Neuron (in vitro differentiated cells): ENCODE results near the gene MGST3.
A peak's percentile ranks its signal among the peaks of the same experiment; 100 is the strongest.
"Not testable (repeated sequence)": the region's sequence is repeated elsewhere in the genome, so short reads cannot be mapped to it uniquely, and the experiment has no call there.

Experiments
- H2AFZ ChIP-seq: one replicate; pipeline ENCODE4 v1.6.1; 2013; ENCODE audit warnings: low read depth, mild to moderate bottlenecking, inconsistent platforms, low read length, moderate library complexity
- H3K27me3 ChIP-seq: one replicate; pipeline ENCODE4 v1.6.1; 2013; ENCODE audit warnings: low read length; ENCODE audit not compliant: insufficient read depth
- H3K36me3 ChIP-seq: one replicate; pipeline ENCODE4 v1.6.1; 2013; ENCODE audit warnings: low read length; ENCODE audit not compliant: insufficient read depth
- H3K4me1 ChIP-seq: one replicate; pipeline ENCODE4 v1.6.1; 2013; ENCODE audit warnings: low read length; ENCODE audit not compliant: insufficient read depth
- H3K4me3 ChIP-seq: 2 replicates; pipeline ENCODE4 v1.5.1; 2013; ENCODE audit warnings: mild to moderate bottlenecking, low read length, moderate library complexity
- H3K9me3 ChIP-seq: one replicate; pipeline ENCODE4 v1.6.1; 2013; ENCODE audit warnings: low read length

MGST3 gene

DNA sequence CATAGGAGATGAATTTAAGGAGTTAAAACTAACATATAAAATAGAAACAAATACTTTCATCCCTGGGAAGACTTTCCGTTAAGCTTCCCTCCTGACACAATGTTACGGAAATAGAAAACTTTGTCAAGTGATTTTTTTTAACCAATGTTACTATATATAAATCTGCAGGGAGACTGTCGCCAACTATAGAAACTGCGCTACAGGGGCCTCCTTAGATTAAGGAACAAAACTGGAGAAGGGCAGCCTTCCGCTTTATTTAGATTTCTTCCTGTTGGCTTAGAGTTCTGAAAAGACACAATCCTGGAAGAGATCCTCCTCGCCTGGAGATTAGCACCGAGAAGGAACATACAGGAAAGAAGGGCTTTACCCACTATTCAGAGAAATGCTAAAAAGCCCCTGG is 1.5 kb downstream of the MGST3 start:
- Histone ChIP-seq H3K4me1 (peaks cover 21% of the 10 kb centered on the region), H3K9me3 (no peaks in the 10 kb centered on the region), H3K27me3 (no peaks in the 10 kb centered on the region), H2AFZ (no peak overlapping the region), H3K4me3 (peak overlapping the region; percentile 80), H3K36me3 (no peaks in the 10 kb centered on the region)

DNA sequence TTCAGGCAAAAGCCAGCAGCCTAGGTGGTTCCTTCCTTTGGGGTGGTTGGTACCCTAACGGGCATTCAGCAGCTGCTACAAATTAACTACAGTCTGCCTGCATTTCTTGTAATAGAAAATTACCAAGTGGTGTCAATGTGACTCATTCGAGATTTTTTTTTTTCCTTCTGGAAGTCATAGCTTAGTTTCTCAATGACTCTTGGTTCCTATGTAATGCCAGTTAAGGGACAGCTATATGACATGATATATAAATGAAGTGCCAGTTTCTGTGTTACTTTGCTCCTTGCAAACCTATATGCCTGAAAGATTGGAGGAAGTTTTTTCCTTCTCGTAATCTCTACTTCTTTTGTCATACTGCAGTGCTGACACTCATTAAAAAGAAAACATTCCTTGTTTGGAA is 2.6 kb downstream of the MGST3 start:
- peaks cover 21% of the 10 kb centered on the region for H3K4me1 ChIP-seq
- H2AFZ ChIP-seq, result no peak overlapping the region
- H3K27me3 ChIP-seq, result no peaks in the 10 kb centered on the region
- no peaks in the 10 kb centered on the region for H3K9me3 ChIP-seq
- no peaks in the 10 kb centered on the region for H3K36me3 ChIP-seq
- H3K4me3 ChIP-seq, result no peak overlapping the region

DNA sequence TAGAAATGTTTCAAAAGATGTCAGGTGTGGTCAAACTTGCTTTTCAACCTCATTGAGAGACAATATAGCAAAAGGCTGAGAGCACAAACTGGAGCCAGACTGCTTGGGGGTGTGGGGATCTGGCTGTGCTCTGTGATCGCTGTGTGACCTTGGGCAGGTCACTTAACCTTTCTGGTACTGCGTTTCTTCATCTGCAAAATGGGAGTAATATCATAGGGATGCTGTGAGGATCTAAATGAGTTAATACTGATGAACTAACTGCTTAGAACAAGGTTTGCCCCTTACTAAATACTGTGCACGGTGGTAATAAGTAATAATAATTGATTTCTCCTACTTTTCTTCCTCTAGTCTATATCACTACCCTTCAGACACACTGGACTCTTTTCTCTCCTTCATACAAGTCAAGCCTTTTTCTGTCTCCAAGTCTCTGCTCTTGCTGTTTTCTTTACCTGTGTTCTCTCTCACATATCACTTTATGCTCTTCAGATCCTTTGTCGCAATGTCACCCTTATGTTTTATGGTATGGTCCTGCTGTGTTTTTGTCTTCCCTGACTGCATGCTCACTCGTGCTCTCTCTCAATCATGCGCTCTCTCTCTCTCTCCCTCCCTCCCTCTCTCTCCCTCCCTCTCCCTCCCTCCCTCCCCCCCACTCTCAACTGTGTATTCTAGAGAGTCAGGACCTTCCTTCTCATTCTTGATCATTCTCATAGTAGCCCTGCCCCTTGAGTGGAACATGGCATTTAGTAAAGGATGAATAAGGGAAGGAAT is 3.3 kb downstream of the MGST3 start:
- H3K27me3 ChIP-seq, result no peaks in the 10 kb centered on the region
- H3K36me3 ChIP-seq, result no peaks in the 10 kb centered on the region
- no peak overlapping the region for H3K4me3 ChIP-seq
- no peaks in the 10 kb centered on the region for H3K9me3 ChIP-seq
- H2AFZ ChIP-seq, result no peak overlapping the region
- H3K4me1 ChIP-seq, result peaks cover 21% of the 10 kb centered on the region

DNA sequence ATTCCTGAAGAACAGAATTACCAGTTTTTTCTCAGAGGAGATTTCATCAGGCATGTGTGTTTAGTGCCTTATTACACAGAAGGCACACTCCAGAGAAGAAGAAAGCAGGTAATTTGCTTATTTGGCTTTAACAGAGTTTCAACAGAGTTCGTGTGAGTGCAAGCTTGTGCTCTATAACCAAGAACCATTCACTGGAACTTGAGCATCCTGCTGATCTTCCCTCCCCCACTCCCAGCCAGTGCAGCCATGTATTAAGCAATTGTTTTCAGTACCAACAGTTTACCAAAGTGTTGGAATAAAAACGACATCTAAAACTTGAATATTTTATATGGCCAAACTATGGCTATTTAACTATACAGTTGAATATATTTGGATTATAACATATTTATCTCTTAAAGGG is 4.3 kb downstream of the MGST3 start:
- H3K27me3 ChIP-seq, result no peaks in the 10 kb centered on the region
- H3K4me1 ChIP-seq, result peaks cover 16% of the 10 kb centered on the region
- no peak overlapping the region for H2AFZ ChIP-seq
- H3K9me3 ChIP-seq, result no peaks in the 10 kb centered on the region
- H3K36me3 ChIP-seq, result no peaks in the 10 kb centered on the region
- no peak overlapping the region for H3K4me3 ChIP-seq

DNA sequence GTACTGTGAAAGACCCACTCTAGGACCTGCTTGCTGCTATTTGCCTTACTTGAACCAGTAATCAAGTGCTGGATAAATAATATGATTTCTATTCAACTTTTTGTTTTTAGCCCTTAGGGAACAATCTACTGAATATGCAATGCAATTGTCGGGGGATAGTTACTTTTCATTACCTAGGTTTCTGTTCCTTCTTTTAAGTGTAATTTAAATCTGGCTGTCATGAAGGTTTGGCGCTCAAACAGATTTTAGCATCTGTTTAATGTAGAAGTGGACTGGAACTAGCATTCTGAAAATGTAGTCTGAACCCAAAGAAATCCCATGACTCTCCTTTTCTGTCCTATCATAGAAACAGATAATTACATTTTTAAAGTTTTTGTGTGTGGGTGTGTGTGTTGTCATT is 4.8 kb downstream of the MGST3 start:
- peaks cover 16% of the 10 kb centered on the region for H3K4me1 ChIP-seq
- H3K9me3 ChIP-seq, result no peaks in the 10 kb centered on the region
- H3K27me3 ChIP-seq, result no peaks in the 10 kb centered on the region
- no peak overlapping the region for H3K4me3 ChIP-seq
- no peak overlapping the region for H2AFZ ChIP-seq
- H3K36me3 ChIP-seq, result no peaks in the 10 kb centered on the region

DNA sequence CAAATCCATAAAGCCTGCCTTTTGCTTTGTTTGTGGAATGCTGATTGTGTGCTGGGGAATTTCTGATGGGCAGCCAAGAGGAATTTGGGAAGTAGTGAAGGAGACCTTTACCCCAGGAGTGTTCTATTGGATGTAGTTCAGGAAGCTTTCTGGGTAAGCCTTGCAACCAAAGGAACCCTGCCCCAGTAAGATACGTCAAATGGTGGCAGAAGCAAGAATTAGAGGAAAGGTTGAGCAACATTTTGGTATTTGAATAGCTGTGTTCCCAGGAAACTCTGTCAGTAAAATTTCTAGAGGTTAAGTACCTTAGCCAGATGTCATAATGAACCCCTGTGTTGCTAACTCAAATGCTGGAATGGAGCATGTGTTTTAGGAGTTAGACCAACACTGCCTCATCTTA is 6.4 kb downstream of the MGST3 start:
- Histone ChIP-seq H3K4me1 (peaks cover 10% of the 10 kb centered on the region), H2AFZ (no peak overlapping the region), H3K27me3 (no peaks in the 10 kb centered on the region), H3K9me3 (no peaks in the 10 kb centered on the region), H3K36me3 (no peaks in the 10 kb centered on the region), H3K4me3 (no peak overlapping the region)

DNA sequence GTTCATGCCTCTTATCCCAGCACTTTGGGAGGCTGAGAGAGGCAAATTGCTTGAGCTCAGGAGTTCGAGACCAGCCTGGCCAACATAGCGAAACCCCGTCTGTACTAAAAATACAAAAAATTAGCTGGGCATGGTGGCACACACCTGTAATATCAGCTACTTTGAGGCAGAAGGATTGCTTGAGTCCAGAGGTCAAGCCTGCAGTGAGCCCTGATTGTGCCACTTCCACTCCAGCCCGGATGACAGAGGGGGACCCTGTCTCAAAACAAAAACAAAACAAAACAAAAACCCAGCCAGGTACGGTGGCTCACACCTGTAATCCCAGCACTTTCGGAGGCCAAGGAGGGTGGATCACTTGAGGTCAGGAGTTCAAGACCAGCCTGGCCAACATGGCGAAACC is 7.2 kb downstream of the MGST3 start:
- H3K36me3 ChIP-seq, H3K9me3 ChIP-seq, H2AFZ ChIP-seq, H3K4me3 ChIP-seq, H3K27me3 ChIP-seq, H3K4me1 ChIP-seq: not testable (repeated sequence)

DNA sequence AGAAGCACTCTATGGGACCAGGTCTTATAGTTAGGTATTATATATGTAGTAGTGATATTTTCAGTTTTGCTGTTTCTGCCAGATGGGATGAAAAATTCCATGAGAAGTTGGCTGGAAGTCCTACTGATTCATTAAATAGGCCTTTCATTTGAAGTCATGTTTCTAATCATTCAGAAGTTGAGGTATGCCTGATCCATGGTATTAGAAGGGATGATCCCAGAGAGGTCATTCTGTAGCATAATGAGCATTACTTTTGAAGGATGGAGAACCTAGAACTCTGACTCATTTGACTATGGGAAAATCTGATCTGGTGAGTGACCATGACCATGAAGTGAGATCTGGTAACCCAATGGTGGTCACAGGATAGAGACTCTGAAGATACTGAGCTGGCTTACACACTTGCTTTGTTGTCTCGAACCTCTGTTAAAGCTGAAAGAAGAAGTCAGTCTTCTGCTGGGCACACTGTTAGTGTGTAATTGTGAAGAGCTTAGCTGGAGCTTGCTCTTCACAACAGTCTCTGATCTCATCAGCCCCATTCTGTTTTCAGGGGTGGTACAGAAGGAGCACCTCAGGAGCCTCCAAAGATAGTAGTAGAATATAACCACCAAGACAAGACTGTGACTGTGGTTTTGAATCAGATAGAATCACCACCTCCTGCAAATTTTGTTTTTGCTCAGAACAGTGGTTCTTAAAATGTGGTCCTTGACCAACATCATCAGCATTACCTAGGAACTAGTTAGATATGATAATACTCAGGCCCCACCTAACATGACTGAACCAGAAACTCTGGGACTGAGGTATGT is 9.0 kb downstream of the MGST3 start:
- no peaks in the 10 kb centered on the region for H3K36me3 ChIP-seq
- H3K4me3 ChIP-seq, result no peak overlapping the region
- no peaks in the 10 kb centered on the region for H3K9me3 ChIP-seq
- no peaks in the 10 kb centered on the region for H3K4me1 ChIP-seq
- no peaks in the 10 kb centered on the region for H3K27me3 ChIP-seq
- no peak overlapping the region for H2AFZ ChIP-seq

DNA sequence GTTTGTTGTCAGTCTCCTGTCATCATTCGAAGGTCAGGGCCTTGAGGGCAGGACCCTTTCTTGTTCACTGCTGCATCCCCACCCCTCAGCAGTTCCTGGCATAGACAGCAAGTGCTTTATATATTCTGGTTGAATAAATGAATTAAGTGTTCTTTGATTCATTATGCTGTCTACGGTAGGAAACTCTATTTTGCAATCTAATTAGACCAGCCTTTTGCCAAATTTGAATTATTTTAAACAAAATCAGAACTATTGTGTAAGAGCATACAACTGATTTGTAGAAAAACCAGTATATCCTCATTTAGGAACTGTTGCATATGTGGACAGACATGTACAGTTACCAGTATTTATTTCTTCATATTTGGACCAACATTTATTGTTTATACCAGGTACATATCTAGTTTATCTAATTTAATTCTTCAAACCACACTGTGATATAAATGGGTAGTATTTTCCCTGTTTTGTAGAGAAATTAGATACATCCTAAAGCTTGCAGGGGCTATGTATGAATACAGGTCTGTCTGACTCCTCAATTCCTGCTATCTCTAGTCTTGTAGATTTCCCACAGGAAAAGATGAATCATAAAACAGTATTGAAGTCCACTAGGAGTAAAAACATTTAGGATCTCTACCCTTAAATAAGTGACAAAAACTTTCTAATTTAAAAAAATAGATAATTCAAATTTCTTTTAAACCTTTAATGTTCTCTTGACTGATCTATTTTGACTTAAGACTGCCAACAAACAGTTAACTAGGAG is 10.4 kb downstream of the MGST3 start:
- H3K4me1 ChIP-seq, result no peaks in the 10 kb centered on the region
- no peak overlapping the region for H3K4me3 ChIP-seq
- no peaks in the 10 kb centered on the region for H3K9me3 ChIP-seq
- H2AFZ ChIP-seq, result no peak overlapping the region
- H3K27me3 ChIP-seq, result no peaks in the 10 kb centered on the region
- H3K36me3 ChIP-seq, result no peaks in the 10 kb centered on the region

DNA sequence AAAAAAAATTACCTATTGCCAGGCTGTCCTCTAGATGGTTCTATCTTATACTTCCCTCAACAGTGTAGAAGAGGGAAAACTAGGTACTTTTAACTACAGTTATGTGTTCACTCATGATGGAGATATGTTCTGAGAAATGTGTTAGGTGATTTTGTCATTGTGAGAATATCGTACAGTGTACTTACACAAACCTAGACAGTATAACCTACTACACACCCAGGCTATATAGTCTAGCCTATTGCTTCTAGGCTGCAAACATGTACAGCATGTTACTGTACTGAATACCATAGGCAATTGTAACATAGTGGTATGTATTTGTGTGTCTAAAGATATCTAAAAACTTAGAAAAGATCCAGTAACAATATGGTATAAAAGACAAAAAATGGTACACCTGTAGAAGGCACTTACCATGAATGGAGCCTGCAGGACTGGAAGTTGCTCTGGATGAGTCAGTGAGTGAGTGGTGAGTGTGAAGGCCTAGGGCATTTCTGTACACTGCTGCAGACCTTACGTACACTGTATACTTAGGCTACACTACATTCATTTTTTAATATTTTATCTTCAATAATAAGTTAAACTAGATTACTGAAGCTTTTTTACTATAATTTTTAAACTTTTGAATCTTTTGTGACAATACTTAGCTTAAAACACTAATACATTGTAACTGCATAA is 13.2 kb downstream of the MGST3 start:
- H3K9me3 ChIP-seq, result no peaks in the 10 kb centered on the region
- H2AFZ ChIP-seq, result no peak overlapping the region
- no peak overlapping the region for H3K4me3 ChIP-seq
- no peaks in the 10 kb centered on the region for H3K27me3 ChIP-seq
- H3K36me3 ChIP-seq, result no peaks in the 10 kb centered on the region
- no peaks in the 10 kb centered on the region for H3K4me1 ChIP-seq

DNA sequence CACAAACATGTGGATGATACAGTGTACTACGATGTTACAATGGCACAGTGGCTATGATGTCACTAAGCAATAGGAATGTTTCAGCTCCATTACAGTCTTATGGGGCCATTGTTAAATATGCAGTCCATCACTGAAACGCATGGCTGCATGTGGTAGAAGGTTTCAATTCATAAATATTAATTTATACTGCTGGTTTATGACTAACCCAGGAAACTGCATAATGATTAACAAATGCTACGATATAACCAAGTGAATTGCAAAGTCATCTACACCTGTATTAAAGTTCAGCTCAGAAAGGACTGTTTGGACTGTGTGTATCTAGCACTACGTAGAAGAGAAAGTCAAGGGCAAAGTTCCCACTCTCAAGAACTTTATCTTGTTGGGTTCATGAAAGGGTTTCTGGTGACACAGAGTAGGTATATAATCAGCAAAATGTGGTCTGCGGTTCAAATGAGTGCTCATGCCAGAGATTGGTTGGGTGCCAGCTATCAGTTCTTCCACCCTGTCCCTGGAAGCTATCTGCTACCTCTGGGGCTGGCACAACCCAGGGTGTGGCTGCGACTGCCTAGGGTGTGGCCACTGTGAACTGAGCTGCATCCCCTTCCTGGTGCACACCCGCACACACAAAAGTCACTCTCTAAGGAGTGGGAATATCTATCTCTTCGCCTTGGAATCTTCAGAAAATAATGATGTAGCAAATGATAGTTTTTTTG is 14.8 kb downstream of the MGST3 start:
- Histone ChIP-seq H3K9me3 (no peaks in the 10 kb centered on the region), H2AFZ (no peak overlapping the region), H3K27me3 (no peaks in the 10 kb centered on the region), H3K36me3 (peaks cover 7% of the 10 kb centered on the region), H3K4me3 (no peak overlapping the region), H3K4me1 (no peaks in the 10 kb centered on the region)

DNA sequence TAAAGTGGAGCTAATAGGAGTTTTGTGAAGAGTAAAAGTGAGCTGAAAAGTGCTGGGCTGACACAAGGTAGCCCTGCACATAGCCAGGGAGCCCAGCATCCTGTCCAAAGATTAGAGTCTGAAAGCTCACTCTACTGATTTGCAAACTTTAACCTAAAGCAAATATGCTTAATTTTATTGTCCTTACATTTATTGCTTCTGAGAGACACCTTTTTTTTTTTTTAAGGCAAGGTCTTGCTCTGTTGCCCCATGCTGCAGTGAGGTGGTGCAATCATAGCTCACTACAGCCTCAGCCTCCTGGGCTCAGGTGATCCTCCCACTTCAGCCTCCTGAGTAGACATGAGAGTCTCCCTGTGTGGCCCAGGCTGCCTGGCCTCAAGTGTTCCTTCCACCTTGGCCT is 16.5 kb downstream of the MGST3 start:
- Histone ChIP-seq H2AFZ (no peak overlapping the region), H3K27me3 (no peaks in the 10 kb centered on the region), H3K36me3 (peaks cover 13% of the 10 kb centered on the region), H3K4me1 (no peaks in the 10 kb centered on the region), H3K9me3 (no peaks in the 10 kb centered on the region), H3K4me3 (no peak overlapping the region)
